ENCODE results near the gene SALL1.

- TF ChIP-seq CTCF (IDR thresholded peaks at IDR 0.05 in 2 of 3, conservative IDR thresholded peaks at IDR 0.05 in 1 of 3; ENCODE audit: borderline replicate concordance in 1 of 3, insufficient read depth in 1 of 3, low read depth in 2 of 3, low read length in 2 of 3): no peak
- no peak for TF ChIP-seq POLR2A (IDR thresholded peaks at IDR 0.05; ENCODE audit: borderline replicate concordance, extremely low read depth, insufficient read depth, insufficient read length)
- TF ChIP-seq TCF7L2 (IDR thresholded peaks at IDR 0.05; ENCODE audit: borderline replicate concordance, extremely low read depth, insufficient read depth, insufficient read length): no peak
- no peak for TF ChIP-seq EZH2 (IDR thresholded peaks at IDR 0.05)
- TF ChIP-seq POLR2AphosphoS5 (IDR thresholded peaks at IDR 0.05; ENCODE audit: low read depth, low read length): no peak
- no peak for TF ChIP-seq RAD21 (IDR thresholded peaks at IDR 0.05; ENCODE audit: low read depth)
- no peak for TF ChIP-seq ZBTB33 (IDR thresholded peaks at IDR 0.05; ENCODE audit: extremely low read depth, insufficient replicate concordance, low read length)
- TF ChIP-seq REST (IDR thresholded peaks at IDR 0.05; ENCODE audit: low read depth): no peak
- TF ChIP-seq SRF (IDR thresholded peaks at IDR 0.05; ENCODE audit: low read depth): no peak
Measured at GRCh38 chr16:51133183-51133582, 17.9 kb downstream of the SALL1 start.
